ENCODE results near the gene LETMD1. TPM values are rescaled to one million over a fixed set of nuclear protein-coding genes. Genes with fewer than 3 reads are reported as not detected.

The LETMD1 gene
- total RNA-seq = 63.9 TPM

GRCh38 chr12:51047655-51048540 is at the start of gene LETMD1:
LETMD1 (plus strand) TSS chr12:51048327; CDS start chr12:51048357, 30 bp downstream.

GRCh38 chr12:51025836-51026638 is 22.1 kb upstream of the LETMD1 start, which contains the start of gene SLC11A2:
SLC11A2 (minus strand) TSS chr12:51026384; CDS start chr12:51010728, 15,656 bp downstream.

GRCh38 chr12:51083126-51083833 is 35.2 kb downstream of the LETMD1 start, which contains the start of gene CSRNP2:
CSRNP2 (minus strand) TSS chr12:51083596; CDS start chr12:51076561, 7,035 bp downstream.

Small RNAs within 50 kb of the gene (small RNA-seq; reads per million reads assigned to genes)
- gene RNU6-1273P (ENCODE audit: low replicate concordance) (not detected), gene RNU6-87P (ENCODE audit: low replicate concordance) (not detected)

Other genes starting within 250 kb of the LETMD1 start
- not detected for gene TMPRSS12, start 205.4 kb upstream of the LETMD1 start, total RNA-seq
- not detected for gene HIGD1C, start 95.8 kb upstream of the LETMD1 start, total RNA-seq
- gene SLC11A2, start 21.9 kb upstream of the LETMD1 start, total RNA-seq = 154 TPM
- gene CSRNP2, start 35.3 kb downstream of the LETMD1 start, total RNA-seq = 97.0 TPM
- 23.8 TPM for gene TFCP2, start 124.8 kb downstream of the LETMD1 start, total RNA-seq
- gene POU6F1, start 169.7 kb downstream of the LETMD1 start, total RNA-seq = 31.9 TPM
- 80.1 TPM for gene DAZAP2, start 190.5 kb downstream of the LETMD1 start, total RNA-seq
- 1.6 TPM for gene SMAGP, start 222.1 kb downstream of the LETMD1 start, total RNA-seq